Parathyroid adenoma (tissue), 2 donors: Measurements from ENCODE around the gene PTPRH.

Experiments used
- H2AFZ ChIP-seq: fragments of 300-600 bp; sonication (generic); one replicate; pipeline ENCODE4 v1.7.0; 2017; ENCODE audit warnings: antibody characterized with exemption, mild to moderate bottlenecking
- H3K27ac ChIP-seq: fragments of 300-600 bp; sonication (generic); one replicate; pipeline ENCODE4 v1.7.0; 2017
- H3K27me3 ChIP-seq: fragments of 300-600 bp; sonication (generic); one replicate; pipeline ENCODE4 v1.7.0; 2017; ENCODE audit warnings: low read length; ENCODE audit not compliant: control insufficient read depth, insufficient read depth
- H3K36me3 ChIP-seq: fragments of 300-600 bp; sonication (generic); one replicate; pipeline ENCODE4 v1.7.0; 2017; ENCODE audit warnings: low read length; ENCODE audit not compliant: control insufficient read depth, insufficient read depth
- H3K4me1 ChIP-seq: fragments of 300-600 bp; sonication (generic); one replicate; pipeline ENCODE4 v1.7.0; 2017; ENCODE audit warnings: control low read depth
- H3K4me2 ChIP-seq: fragments of 300-600 bp; sonication (generic); one replicate; pipeline ENCODE4 v1.7.0; 2017; ENCODE audit warnings: low read length
- H3K4me3 ChIP-seq: fragments of 300-600 bp; sonication (generic); one replicate; pipeline ENCODE4 v1.7.0; 2017; ENCODE audit warnings: low read depth, low read length
- H3K79me2 ChIP-seq: fragments of 300-600 bp; sonication (generic); one replicate; pipeline ENCODE4 v1.7.0; 2017; ENCODE audit warnings: control low read depth
- H3K9ac ChIP-seq: fragments of 300-600 bp; sonication (generic); one replicate; pipeline ENCODE4 v1.7.0; 2017; ENCODE audit warnings: mild to moderate bottlenecking
- H3K9me3 ChIP-seq: fragments of 300-600 bp; sonication (generic); one replicate; pipeline ENCODE4 v1.7.0; 2017; ENCODE audit warnings: low read length; ENCODE audit not compliant: control insufficient read depth
- CTCF ChIP-seq: fragments of 300-600 bp; sonication (generic); IDR thresholded peaks from one replicate; pipeline ENCODE4 v1.7.0; 2017; ENCODE audit warnings: antibody characterized with exemption, mild to moderate bottlenecking
- donor health status: primary hyperparathyroidism.

PTPRH gene

DNA sequence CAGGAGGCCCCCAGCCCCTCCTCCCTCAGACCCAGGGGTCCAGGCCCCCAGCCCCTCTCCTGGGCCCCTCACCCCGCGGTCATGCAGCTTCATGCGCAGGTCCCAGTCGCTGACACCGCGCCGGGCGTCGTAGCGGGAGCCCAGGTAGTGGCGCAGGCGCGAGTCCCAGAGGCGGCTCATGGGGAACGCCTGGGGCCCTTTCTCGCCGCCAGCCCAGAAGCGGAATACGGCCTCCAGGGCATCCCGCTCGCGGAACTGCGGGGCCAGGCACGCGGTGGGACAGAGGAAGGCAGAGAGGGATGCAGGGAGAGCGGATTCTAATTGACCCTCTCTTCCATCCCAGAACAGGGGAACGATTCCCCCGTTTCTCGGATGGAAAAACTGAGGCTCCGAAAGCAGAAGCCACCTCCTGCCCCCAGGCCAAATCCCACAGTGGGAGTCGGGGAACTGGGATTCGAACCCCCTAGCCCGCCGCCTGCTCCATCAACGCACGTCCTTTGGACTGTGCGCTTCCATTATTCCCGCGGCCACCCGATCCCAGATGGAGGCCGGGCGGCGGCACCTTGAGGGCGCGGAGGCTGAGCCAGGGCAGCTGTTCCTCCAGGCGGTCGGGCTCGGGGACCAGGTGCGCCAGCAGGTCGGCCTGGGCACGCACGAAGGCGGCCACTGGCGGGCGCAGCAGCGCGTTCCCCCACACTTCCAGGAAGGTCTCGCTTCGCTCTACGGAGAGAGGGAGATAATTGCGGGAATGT lies 47.6 kb downstream of the PTPRH start:
- no peak overlapping the region for H3K9ac ChIP-seq
- H3K79me2 ChIP-seq: no peaks in the 10 kb centered on the region
- H3K36me3 ChIP-seq: no peaks in the 10 kb centered on the region
- no peak for TF ChIP-seq CTCF
- H3K4me2 ChIP-seq: no peak overlapping the region
- H3K4me1 ChIP-seq: peaks cover under 1% of the 10 kb centered on the region
- H3K4me3 ChIP-seq: no peak overlapping the region
- no peaks in the 10 kb centered on the region for H3K27me3 ChIP-seq
- no peak overlapping the region for H2AFZ ChIP-seq
- no peaks in the 10 kb centered on the region for H3K9me3 ChIP-seq
- no peak overlapping the region for H3K27ac ChIP-seq

- no peaks in the 10 kb centered on the region for H3K27me3 ChIP-seq
- no peaks in the 10 kb centered on the region for H3K79me2 ChIP-seq
- no peaks in the 10 kb centered on the region for H3K9me3 ChIP-seq
- no peak overlapping the region for H3K4me3 ChIP-seq
- H3K9ac ChIP-seq: no peak overlapping the region
- H3K4me2 ChIP-seq: no peak overlapping the region
- H2AFZ ChIP-seq: no peak overlapping the region
- H3K36me3 ChIP-seq: no peaks in the 10 kb centered on the region
- no peak overlapping the region for H3K27ac ChIP-seq
- TF ChIP-seq CTCF: no peak
- no peaks in the 10 kb centered on the region for H3K4me1 ChIP-seq
Observed at GRCh38 chr19:55160986-55161365, 48.3 kb downstream of the PTPRH start.

DNA sequence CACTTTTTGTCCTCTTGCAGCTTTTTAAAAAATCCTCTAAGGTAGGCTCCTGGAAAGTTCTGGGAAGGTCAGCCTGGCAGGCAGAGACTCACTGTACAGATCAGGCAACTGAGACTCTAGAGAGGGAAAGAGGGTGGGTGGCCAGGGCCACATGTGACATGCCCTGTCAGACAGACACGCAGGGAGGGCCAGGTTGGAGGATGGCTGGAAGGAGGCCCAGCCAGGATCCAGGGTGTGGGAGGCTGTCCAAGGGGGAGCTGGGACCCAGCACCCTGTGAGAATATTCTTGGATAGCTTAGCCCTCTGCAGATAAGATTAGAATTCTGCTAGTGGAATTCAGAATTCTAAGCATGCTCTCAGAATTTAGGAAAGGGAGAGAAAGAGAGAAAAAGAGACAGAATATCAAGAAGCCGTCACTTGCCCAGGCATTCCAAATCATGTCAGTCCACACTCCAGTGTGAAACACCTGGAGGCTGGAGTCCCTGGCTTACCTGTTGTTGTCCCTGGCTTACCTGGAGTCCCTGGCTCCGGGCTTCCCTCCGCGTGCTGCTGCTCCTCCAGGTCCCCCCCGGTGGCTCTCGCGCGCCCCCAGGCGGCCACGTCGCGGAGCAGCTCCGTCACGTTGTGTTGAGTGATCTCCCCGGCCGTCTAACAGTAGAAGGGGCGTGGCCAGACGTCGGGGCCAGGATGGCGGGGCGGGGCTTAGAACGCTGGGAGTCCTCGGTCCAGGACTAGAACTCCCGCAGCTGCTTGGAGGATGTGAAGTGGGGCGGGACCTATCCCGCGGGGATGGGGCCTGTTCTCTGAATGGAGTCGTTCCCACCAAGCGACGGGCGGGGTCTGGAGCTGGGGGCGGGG lies 48.9 kb downstream of the PTPRH start:
- Histone ChIP-seq H3K27me3 (no peaks in the 10 kb centered on the region), H3K4me3 (no peak overlapping the region), H3K9me3 (no peaks in the 10 kb centered on the region), H3K4me1 (no peaks in the 10 kb centered on the region), H3K79me2 (no peaks in the 10 kb centered on the region), H3K9ac (no peak overlapping the region), H3K27ac (no peak overlapping the region), H3K36me3 (no peaks in the 10 kb centered on the region), H3K4me2 (no peak overlapping the region), H2AFZ (no peak overlapping the region)
- peak; percentile 93 for TF ChIP-seq CTCF

DNA sequence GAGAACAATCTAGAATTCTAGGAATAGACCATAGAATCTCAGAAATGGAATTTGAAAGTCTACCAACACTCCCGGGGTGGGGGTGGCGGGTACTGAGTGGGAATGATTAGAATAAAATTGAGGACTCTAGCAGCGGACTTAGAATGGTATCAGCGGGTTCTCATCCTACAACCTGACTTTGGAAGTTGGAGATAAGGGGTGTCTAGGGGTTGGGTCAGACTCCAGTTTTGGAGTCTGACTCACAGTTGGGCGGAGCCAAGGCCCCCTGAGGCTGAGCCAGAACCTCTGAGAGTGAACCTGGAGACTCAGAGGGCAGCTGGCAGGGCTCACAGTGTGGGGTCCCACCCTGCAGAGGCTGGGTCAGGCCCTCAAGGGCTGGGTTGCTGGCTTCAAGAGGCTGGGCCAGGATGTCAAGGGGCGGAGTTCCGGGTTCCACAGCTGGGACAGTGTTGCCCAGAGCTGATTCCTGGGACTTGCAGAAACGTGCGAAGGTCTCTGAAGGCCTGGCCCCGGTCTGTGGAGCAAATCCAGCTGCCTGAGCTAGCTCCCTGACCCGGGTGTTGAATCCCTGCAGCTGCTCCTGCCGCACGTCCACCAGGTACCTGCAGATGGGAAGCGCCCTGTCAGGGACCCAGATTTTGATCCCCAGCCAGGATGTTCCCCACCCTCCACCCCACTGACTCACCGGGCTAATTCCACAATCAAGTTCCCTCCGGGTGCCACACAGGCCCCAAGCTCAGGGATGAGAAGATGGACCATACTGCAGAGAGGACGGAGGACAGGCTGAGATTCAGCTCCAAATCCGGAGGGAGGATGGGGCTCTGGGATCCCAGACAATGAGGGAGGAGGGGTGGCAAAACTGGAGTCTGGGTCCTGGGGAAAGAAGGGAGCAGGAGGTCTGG lies 50.2 kb downstream of the PTPRH start:
- no peak overlapping the region for H3K9ac ChIP-seq
- no peaks in the 10 kb centered on the region for H3K27me3 ChIP-seq
- no peak overlapping the region for H2AFZ ChIP-seq
- no peak for TF ChIP-seq CTCF
- no peaks in the 10 kb centered on the region for H3K36me3 ChIP-seq
- no peak overlapping the region for H3K4me3 ChIP-seq
- H3K4me2 ChIP-seq: no peak overlapping the region
- no peaks in the 10 kb centered on the region for H3K4me1 ChIP-seq
- H3K27ac ChIP-seq: no peak overlapping the region
- no peaks in the 10 kb centered on the region for H3K9me3 ChIP-seq
- H3K79me2 ChIP-seq: no peaks in the 10 kb centered on the region
